HepG2 (cell line): ENCODE data around the gene HADHA. TPM values are rescaled to one million over a fixed set of nuclear protein-coding genes. Genes with fewer than 3 reads are reported as not detected.

ENCODE experiments used
- ATAC-seq: fragments of 200-7000 bp; cut with Tn5 transposase; 3 replicates; pipeline ENCODE4 v1.9.1; 2020; ENCODE audit warnings: mild to moderate bottlenecking, moderate library complexity
- BruUV-seq: library from RNA; stranded (reverse); fragments of 400-500 nt; replicated peaks from 2 replicates; lab custom pipeline; 2021; lab: Mats Ljungman, UMichigan
- CTCF ChIA-PET: fragments of 300-600 bp; formaldehyde crosslinking; extraction: SDS; loops from one replicate; lab custom pipeline; 2021; ENCODE audit warnings: low total read pairs, inconsistent platforms, low intra/inter-chr PET ratio; lab: Yijun Ruan, JAX
- POLR2A ChIA-PET: fragments of 350-600 bp; sonication (Branson Sonifier 250); formaldehyde crosslinking; loops from one replicate; lab custom pipeline; 2020; ENCODE audit warnings: antibody characterized with exemption, inconsistent platforms; lab: Yijun Ruan, JAX
- DNase-seq: peaks from one replicate; pipeline ENCODE4 v3.0.0-alpha.2; 2015; ENCODE audit warnings: low spot score
- FAIRE-seq: peaks from 3 replicates; lab custom pipeline; 2011; peaks lifted over from hg19 to GRCh38; lab: Jason Lieb, UNC
- H2AFZ ChIP-seq: one replicate; pipeline ENCODE4 v1.6.1; 2011; ENCODE audit warnings: low read length, inconsistent platforms
- H3K27ac ChIP-seq: fragments of 300-600 bp; 3 replicates; pipeline ENCODE4 v1.8.0; 2011; ENCODE audit warnings: mixed run types, mild to moderate bottlenecking, mixed read lengths, low read length, inconsistent platforms; ENCODE audit not compliant: insufficient read depth; ENCODE audit errors: extremely low read length
- H3K27me3 ChIP-seq, 2 experiments: fragments of 200-600 bp in 1 of 2; 2 replicates in 1 of 2; 3 replicates in 1 of 2; pipeline versions ENCODE4 v1.6.0 to v1.8.0; 2011; ENCODE audit warnings: low read length in 2 of 2, mild to moderate bottlenecking in 2 of 2, moderate library complexity in 2 of 2, inconsistent platforms in 1 of 2; ENCODE audit not compliant: insufficient read depth in 2 of 2, control insufficient read depth in 1 of 2
- H3K36me3 ChIP-seq, 2 experiments: fragments of 200-600 bp in 1 of 2; replicated peaks in 1 of 2; 2 replicates in 1 of 2; 3 replicates in 1 of 2; pipeline versions ENCODE4 v1.5.1 to v1.8.0; 2011; ENCODE audit warnings: low read length in 2 of 2, inconsistent platforms in 1 of 2; ENCODE audit not compliant: insufficient read depth in 2 of 2, control insufficient read depth in 1 of 2
- H3K4me1 ChIP-seq: 2 replicates; pipeline ENCODE4 v1.5.1; 2012; ENCODE audit warnings: low read length, inconsistent platforms; ENCODE audit not compliant: insufficient read depth
- H3K4me2 ChIP-seq: 2 replicates; pipeline ENCODE4 v1.6.0; 2011; ENCODE audit warnings: low read depth, low read length, inconsistent platforms
- H3K4me3 ChIP-seq, 3 experiments: fragments of 200-600 bp in 1 of 3; sonication (generic), shearing (Covaris generic) in 1 of 3; replicated peaks in 1 of 3; 2 replicates each; pipeline ENCODE4 v1.5.1; 2011 to 2016; ENCODE audit warnings: low read length in 3 of 3, inconsistent platforms in 2 of 3, low read depth in 2 of 3, mild to moderate bottlenecking in 2 of 3, control low read depth in 1 of 3, mixed read lengths in 1 of 3; ENCODE audit not compliant: insufficient read depth in 1 of 3
- H3K79me2 ChIP-seq: one replicate; pipeline ENCODE4 v1.6.1; 2011; ENCODE audit warnings: low read length, inconsistent platforms; ENCODE audit not compliant: insufficient read depth
- H3K9ac ChIP-seq: 2 replicates; pipeline ENCODE4 v1.6.0; 2011; ENCODE audit warnings: mild to moderate bottlenecking, low read depth, low read length, inconsistent platforms; ENCODE audit not compliant: insufficient read depth
- H3K9me3 ChIP-seq: 2 replicates; pipeline ENCODE4 v1.5.1; 2012; ENCODE audit warnings: mild to moderate bottlenecking, low read length
- H4K20me1 ChIP-seq: 2 replicates; pipeline ENCODE4 v1.6.0; 2011; ENCODE audit warnings: inconsistent platforms, mild to moderate bottlenecking, low read length, moderate library complexity; ENCODE audit not compliant: insufficient read depth
- HHEX ChIP-seq: IDR thresholded peaks from 2 replicates; pipeline ENCODE4 v1.6.1; 2016; ENCODE audit warnings: control low read depth
- MYC ChIP-seq: sonication (generic); formaldehyde crosslinking; IDR thresholded peaks from 2 replicates; pipeline ENCODE4 v1.9.0; 2021; ENCODE audit warnings: missing genetic modification reagents, borderline replicate concordance
- PAX8 ChIP-seq: sonication (generic); formaldehyde crosslinking; IDR thresholded peaks from 2 replicates; pipeline ENCODE4 v1.8.0; 2022; ENCODE audit warnings: mild to moderate bottlenecking, missing genetic modification reagents, borderline replicate concordance
- RFX1 ChIP-seq: fragments of 450-650 bp; IDR thresholded peaks from 2 replicates; pipeline ENCODE4 v1.6.1; 2017
- SKI ChIP-seq: fragments of 450-650 bp; IDR thresholded peaks from one replicate; pipeline ENCODE4 v1.6.1; 2018; ENCODE audit warnings: mild to moderate bottlenecking; ENCODE audit not compliant: partially characterized antibody
- TBL1XR1 ChIP-seq: fragments of 150-350 bp; IDR thresholded peaks from 2 replicates; pipeline ENCODE4 v1.6.1; 2014; ENCODE audit warnings: borderline replicate concordance, low read length; ENCODE audit not compliant: partially characterized antibody
- TBX3 ChIP-seq: fragments of 450-650 bp; IDR thresholded peaks from 2 replicates; pipeline ENCODE4 v1.6.1; 2017; ENCODE audit warnings: antibody characterized with exemption, mild to moderate bottlenecking, inconsistent platforms, borderline replicate concordance
- THYN1 ChIP-seq: sonication (generic); formaldehyde crosslinking; IDR thresholded peaks from 2 replicates; pipeline ENCODE4 v1.8.1; 2023; ENCODE audit warnings: low read depth, mild to moderate bottlenecking, moderate library complexity, missing genetic modification reagents, borderline replicate concordance
- ZNF232 ChIP-seq: sonication (generic); formaldehyde crosslinking; IDR thresholded peaks from 2 replicates; pipeline ENCODE4 v1.4.0; 2020; ENCODE audit warnings: missing genetic modification reagents, borderline replicate concordance
- ZNF251 ChIP-seq: sonication (generic); formaldehyde crosslinking; IDR thresholded peaks from 2 replicates; pipeline ENCODE4 v1.9.0; 2021; ENCODE audit warnings: mild to moderate bottlenecking, missing genetic modification reagents
- ZNF607 ChIP-seq: sonication (generic); formaldehyde crosslinking; IDR thresholded peaks from 2 replicates; pipeline ENCODE4 v1.5.1; 2020; ENCODE audit warnings: missing genetic modification reagents, mild to moderate bottlenecking, borderline replicate concordance
- ZNF644 ChIP-seq: IDR thresholded peaks from 2 replicates; pipeline ENCODE4 v1.6.1; 2016; ENCODE audit warnings: low read depth
- ZNF7 ChIP-seq: IDR thresholded peaks from 2 replicates; pipeline ENCODE4 v1.6.1; 2016; ENCODE audit warnings: missing biosample characterization, missing genetic modification reagents
- ZNF768 ChIP-seq: sonication (generic); formaldehyde crosslinking; IDR thresholded peaks from 2 replicates; pipeline ENCODE4 v1.4.0; 2020; ENCODE audit warnings: missing genetic modification reagents
- WGBS: methylation state at CpG from one replicate; pipeline ENCODE4 v1.1.6; 2017; ENCODE audit warnings: low lambda C conversion rate; 5-methylcytosine and 5-hydroxymethylcytosine counted together
- in situ Hi-C: cut with HindIII; loops from 2 replicates; pipeline ENCODE4 v1.10.0; 2017; ENCODE audit warnings: low pct_unique_long_range_greater_than_20kb; ENCODE audit not compliant: extremely low pct_ligation_motif_present
- intact Hi-C: fragments of 100-400 bp; cut with micrococcal nuclease; formaldehyde crosslinking; loops from one replicate; pipeline ENCODE4 v1.10.0; 2022; ENCODE audit not compliant: unreplicated experiment
- polyA plus RNA-seq, 8 experiments: library from polyadenylated mRNA; depleted of rRNA in 3 of 8; stranded (reverse) in 7 of 8; unstranded in 1 of 8; fragments of >200 nt; fragmentation: Illumina TruSeq in 4 of 8; extraction: Trizol in 4 of 8; gene quantifications; 2 replicates each; pipeline versions ENCODE4 v1.2.1 to v1.2.3, GENCODE V29; 2011 to 2016; ENCODE audit warnings: low read depth in 4 of 8, missing spikeins in 1 of 8, mixed read lengths in 1 of 8; ENCODE audit not compliant: insufficient read depth in 1 of 8
- total RNA-seq, 5 experiments: library from RNA; depleted of rRNA; stranded (reverse); fragments of >200 nt; fragmentation: Illumina TruSeq; extraction: Trizol; gene quantifications; 2 replicates each; pipeline ENCODE4 v1.2.3, GENCODE V29; 2016; ENCODE audit warnings: low read depth in 1 of 5
- TF ChIP-seq, protein P1 (sequence below), 2 experiments: sonication (generic) in 1 of 2; formaldehyde crosslinking in 1 of 2; IDR thresholded peaks; 2 replicates each; pipeline versions ENCODE4 v1.4.0 to v1.6.1; 2018 to 2020; ENCODE audit warnings: missing genetic modification reagents in 2 of 2, borderline replicate concordance in 1 of 2, low read depth in 1 of 2, mild to moderate bottlenecking in 1 of 2, missing biosample characterization in 1 of 2
- TF ChIP-seq, protein P2 (sequence below): sonication (generic); formaldehyde crosslinking; IDR thresholded peaks from 2 replicates; pipeline ENCODE4 v1.8.1; 2023; ENCODE audit warnings: mild to moderate bottlenecking, inconsistent platforms, moderate library complexity, missing genetic modification reagents, borderline replicate concordance
- TF ChIP-seq, protein P3 (sequence below): sonication (generic); formaldehyde crosslinking; IDR thresholded peaks from 2 replicates; pipeline ENCODE4 v1.5.0; 2020; ENCODE audit warnings: mild to moderate bottlenecking, missing genetic modification reagents

HADHA gene
- total and polyA plus RNA-seq, 2 of the 13 experiments (the other 11 are each of a cell fraction or from before 2014, with no cell fraction given): 102 to 270 TPM

DNA sequence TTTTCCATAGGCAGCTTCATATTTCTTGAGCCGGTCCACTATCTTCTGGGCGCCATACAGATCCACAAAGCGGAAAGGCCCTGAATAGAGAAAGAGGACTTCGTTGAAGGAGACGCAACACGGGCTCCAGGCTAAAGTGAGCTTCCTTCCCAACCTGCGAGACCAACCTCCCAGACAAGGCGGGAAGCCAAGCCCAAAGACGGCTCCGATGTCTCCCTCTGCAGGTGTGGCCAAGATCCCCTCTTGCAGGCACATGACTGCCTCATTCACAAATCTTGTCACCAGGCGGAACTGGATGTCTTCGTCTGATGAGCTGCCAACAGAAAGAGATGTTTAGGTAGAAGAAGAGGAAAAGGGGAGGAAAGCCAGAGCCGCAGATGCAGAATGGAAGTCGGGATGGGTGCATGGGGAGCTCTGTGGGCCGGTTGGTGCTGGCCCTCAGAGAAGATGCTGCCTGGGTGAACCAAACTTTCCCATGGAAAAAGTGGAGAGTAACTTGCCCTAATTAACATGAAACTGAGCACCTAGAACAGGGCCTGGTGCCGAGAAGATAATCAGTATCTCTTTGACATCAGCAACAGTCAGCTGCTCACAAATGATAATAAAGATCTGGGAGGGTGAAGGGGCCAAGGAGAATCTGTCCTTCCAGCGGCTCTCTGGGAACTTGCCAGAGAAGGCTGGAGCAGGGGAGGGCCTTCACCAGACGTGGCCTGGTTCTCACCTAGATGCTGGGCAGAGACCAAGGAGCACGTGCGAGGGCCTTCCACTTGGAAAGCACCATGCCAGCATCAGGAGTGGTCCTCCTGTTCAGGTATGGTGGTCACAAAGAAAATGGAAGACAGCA, 52.9 kb downstream of the HADHA start:
- Histone ChIP-seq H3K4me1 (no peaks in the 10 kb centered on the region), H3K27ac (no peak overlapping the region), H3K9ac (no peak overlapping the region), H2AFZ (no peak overlapping the region), H3K9me3 (no peaks in the 10 kb centered on the region), H3K79me2 (no peaks in the 10 kb centered on the region), H4K20me1 (no peaks in the 10 kb centered on the region), H3K4me2 (no peak overlapping the region), H3K36me3 (peaks cover 24 to 58% of the 10 kb centered on the region in 2 experiments), H3K4me3 (no peak overlapping the region), H3K27me3 (no peaks in the 10 kb centered on the region)
- no TSS peak for BruUV-seq
- ChIA-PET CTCF (no interaction called here), POLR2A (no interaction called here)
- DNase-seq (no peak), FAIRE-seq (no peak), ATAC-seq (no peak)
- intact Hi-C loops: no loop called here
- in situ Hi-C loops: no loop called here
- WGBS: 95% methylated on average over 20 of the region's 20 CpGs
- TF ChIP-seq THYN1 (no peak), ZNF251 (CRISPR knock-in tag) (no peak), ZNF232 (CRISPR knock-in tag) (no peak), TBL1XR1 (no peak), RFX1 (no peak), SKI (no peak), MYC (CRISPR knock-in tag) (no peak), ZNF768 (CRISPR knock-in tag) (no peak), ZNF7 (CRISPR knock-in tag) (no peak), ZNF607 (CRISPR knock-in tag) (no peak), TBX3 (no peak), PAX8 (CRISPR knock-in tag) (no peak), ZNF644 (CRISPR knock-in tag) (no peak), HHEX (CRISPR knock-in tag) (no peak)
- TF ChIP-seq, protein P1, sequence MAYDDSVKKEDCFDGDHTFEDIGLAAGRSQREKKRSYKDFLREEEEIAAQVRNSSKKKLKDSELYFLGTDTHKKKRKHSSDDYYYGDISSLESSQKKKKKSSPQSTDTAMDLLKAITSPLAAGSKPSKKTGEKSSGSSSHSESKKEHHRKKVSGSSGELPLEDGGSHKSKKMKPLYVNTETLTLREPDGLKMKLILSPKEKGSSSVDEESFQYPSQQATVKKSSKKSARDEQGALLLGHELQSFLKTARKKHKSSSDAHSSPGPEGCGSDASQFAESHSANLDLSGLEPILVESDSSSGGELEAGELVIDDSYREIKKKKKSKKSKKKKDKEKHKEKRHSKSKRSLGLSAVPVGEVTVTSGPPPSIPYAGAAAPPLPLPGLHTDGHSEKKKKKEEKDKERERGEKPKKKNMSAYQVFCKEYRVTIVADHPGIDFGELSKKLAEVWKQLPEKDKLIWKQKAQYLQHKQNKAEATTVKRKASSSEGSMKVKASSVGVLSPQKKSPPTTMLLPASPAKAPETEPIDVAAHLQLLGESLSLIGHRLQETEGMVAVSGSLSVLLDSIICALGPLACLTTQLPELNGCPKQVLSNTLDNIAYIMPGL (CRISPR knock-in tag; IDR thresholded peaks at IDR 0.05; ENCODE audit: borderline replicate concordance in 1 of 2, low read depth in 1 of 2): no peak
- TF ChIP-seq, protein P2, sequence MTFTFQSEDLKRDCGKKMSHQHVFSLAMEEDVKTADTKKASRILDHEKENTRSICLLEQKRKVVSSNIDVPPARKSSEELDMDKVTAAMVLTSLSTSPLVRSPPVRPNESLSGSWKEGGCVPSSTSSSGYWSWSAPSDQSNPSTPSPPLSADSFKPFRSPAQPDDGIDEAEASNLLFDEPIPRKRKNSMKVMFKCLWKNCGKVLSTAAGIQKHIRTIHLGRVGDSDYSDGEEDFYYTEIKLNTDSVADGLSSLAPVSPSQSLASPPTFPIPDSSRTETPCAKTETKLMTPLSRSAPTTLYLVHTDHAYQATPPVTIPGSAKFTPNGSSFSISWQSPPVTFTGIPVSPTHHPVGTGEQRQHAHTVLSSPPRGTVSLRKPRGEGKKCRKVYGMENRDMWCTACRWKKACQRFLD (CRISPR knock-in tag): no peak
- TF ChIP-seq, protein P3, sequence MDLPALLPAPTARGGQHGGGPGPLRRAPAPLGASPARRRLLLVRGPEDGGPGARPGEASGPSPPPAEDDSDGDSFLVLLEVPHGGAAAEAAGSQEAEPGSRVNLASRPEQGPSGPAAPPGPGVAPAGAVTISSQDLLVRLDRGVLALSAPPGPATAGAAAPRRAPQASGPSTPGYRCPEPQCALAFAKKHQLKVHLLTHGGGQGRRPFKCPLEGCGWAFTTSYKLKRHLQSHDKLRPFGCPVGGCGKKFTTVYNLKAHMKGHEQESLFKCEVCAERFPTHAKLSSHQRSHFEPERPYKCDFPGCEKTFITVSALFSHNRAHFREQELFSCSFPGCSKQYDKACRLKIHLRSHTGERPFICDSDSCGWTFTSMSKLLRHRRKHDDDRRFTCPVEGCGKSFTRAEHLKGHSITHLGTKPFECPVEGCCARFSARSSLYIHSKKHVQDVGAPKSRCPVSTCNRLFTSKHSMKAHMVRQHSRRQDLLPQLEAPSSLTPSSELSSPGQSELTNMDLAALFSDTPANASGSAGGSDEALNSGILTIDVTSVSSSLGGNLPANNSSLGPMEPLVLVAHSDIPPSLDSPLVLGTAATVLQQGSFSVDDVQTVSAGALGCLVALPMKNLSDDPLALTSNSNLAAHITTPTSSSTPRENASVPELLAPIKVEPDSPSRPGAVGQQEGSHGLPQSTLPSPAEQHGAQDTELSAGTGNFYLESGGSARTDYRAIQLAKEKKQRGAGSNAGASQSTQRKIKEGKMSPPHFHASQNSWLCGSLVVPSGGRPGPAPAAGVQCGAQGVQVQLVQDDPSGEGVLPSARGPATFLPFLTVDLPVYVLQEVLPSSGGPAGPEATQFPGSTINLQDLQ (CRISPR knock-in tag): no peak
